T-cell (primary cell): ENCODE results near the gene CA10. TPM values are rescaled to one million over a fixed set of nuclear protein-coding genes. Genes with fewer than 3 reads are reported as not detected.

Experiments
- ATAC-seq, 4 experiments: fragments of 200-7000 bp in 3 of 4; fragments of 150-1000 bp in 1 of 4; cut with Tn5 transposase; replicated peaks in 1 of 4; 1 replicate in 3 of 4; 2 replicates in 1 of 4; pipeline ENCODE4 v1.10.0; 2021; ENCODE audit warnings: moderate library complexity in 3 of 4, mild to moderate bottlenecking in 2 of 4, moderate number of reproducible peaks in 1 of 4
- CTCF ChIA-PET, 2 donors: fragments of 300-600 bp; sonication (Branson Sonifier 250); formaldehyde crosslinking; loops; one replicate each; lab custom pipeline; 2022; ENCODE audit warnings: antibody characterized with exemption in 2 of 2; lab: Charles Lee
- POLR2A ChIA-PET, 2 donors: fragments of 300-600 bp; sonication (Branson Sonifier 250); formaldehyde crosslinking; loops; one replicate each; lab custom pipeline; 2022; ENCODE audit warnings: antibody characterized with exemption in 2 of 2; lab: Charles Lee
- DNase-seq, 35 experiments: peaks; one replicate each; pipeline versions ENCODE4 v3.0.0 to v3.0.0-alpha.2; 2013 to 2023
- H3K27ac ChIP-seq: one replicate; pipeline ENCODE4 v1.5.1; 2013; ENCODE audit warnings: low read length
- H3K27me3 ChIP-seq, 2 experiments: replicated peaks in 1 of 2; 1 replicate in 1 of 2; 2 replicates in 1 of 2; pipeline versions ENCODE4 v1.6.1 to v1.7.0; 2013; ENCODE audit warnings: low read length in 1 of 2, mixed read lengths in 1 of 2; ENCODE audit not compliant: control insufficient read depth in 2 of 2, insufficient read depth in 2 of 2; ENCODE audit errors: extremely low read depth in 1 of 2
- H3K36me3 ChIP-seq, 2 donors: 1 replicate in 1 of 2; 2 replicates in 1 of 2; pipeline versions ENCODE4 v1.6.1 to v1.7.0; 2013; ENCODE audit warnings: low read length in 1 of 2; ENCODE audit not compliant: control insufficient read depth in 2 of 2, insufficient read depth in 1 of 2; ENCODE audit errors: extremely low read depth in 1 of 2
- H3K4me1 ChIP-seq, 2 experiments: 1 replicate in 1 of 2; 2 replicates in 1 of 2; pipeline versions ENCODE4 v1.6.1 to v1.7.0; 2013; ENCODE audit warnings: low read length in 2 of 2, mixed read lengths in 1 of 2; ENCODE audit not compliant: insufficient read depth in 2 of 2, control insufficient read depth in 1 of 2; ENCODE audit errors: extremely low read depth in 1 of 2
- H3K4me3 ChIP-seq, 2 donors: 1 replicate in 1 of 2; 2 replicates in 1 of 2; pipeline versions ENCODE4 v1.5.1 to v1.7.0; 2013; ENCODE audit warnings: mild to moderate bottlenecking in 2 of 2, low read length in 1 of 2, moderate library complexity in 1 of 2; ENCODE audit not compliant: control insufficient read depth in 1 of 2; ENCODE audit errors: extremely low read depth in 1 of 2
- H3K9me3 ChIP-seq: 2 replicates; pipeline ENCODE4 v1.7.0; 2013
- H3K27ac Mint-ChIP-seq, 2 donors: one replicate each; pipeline ENCODE4 v1.8.0; 2020 to 2021; ENCODE audit warnings: mild to moderate bottlenecking in 2 of 2, mixed read lengths in 2 of 2
- H3K27me3 Mint-ChIP-seq, 2 donors: one replicate each; pipeline ENCODE4 v1.8.0; 2021 to 2022; ENCODE audit warnings: mixed read lengths in 2 of 2
- H3K36me3 Mint-ChIP-seq: one replicate; pipeline ENCODE4 v1.8.0; 2021; ENCODE audit warnings: mixed read lengths
- H3K4me1 Mint-ChIP-seq, 3 donors: one replicate each; pipeline ENCODE4 v1.8.0; 2020 to 2022; ENCODE audit warnings: mixed read lengths in 3 of 3, mild to moderate bottlenecking in 1 of 3
- H3K4me3 Mint-ChIP-seq, 3 donors: one replicate each; pipeline ENCODE4 v1.8.0; 2020 to 2022; ENCODE audit warnings: mild to moderate bottlenecking in 3 of 3, mixed read lengths in 3 of 3, moderate library complexity in 3 of 3
- H3K9me3 Mint-ChIP-seq, 3 donors: one replicate each; pipeline ENCODE4 v1.8.0; 2020 to 2022; ENCODE audit warnings: mixed read lengths in 3 of 3
- WGBS: methylation state at CpG from one replicate; pipeline ENCODE4 v1.1.5; 2013; ENCODE audit warnings: missing lambda C conversion rate; ENCODE audit not compliant: insufficient coverage; 5-methylcytosine and 5-hydroxymethylcytosine counted together
- total RNA-seq, 35 experiments: library from RNA in 6 of 35; stranded (reverse) in 6 of 35; fragments of 120-200 nt in 1 of 35; gene quantifications; one replicate each; pipeline versions ENCODE4 v1.2.1 to v1.2.4 and lab custom pipeline; 2013 to 2026

CA10 gene
- total RNA-seq, 5 donors from 2014 or later (not counting 1 experiment from before 2014, with no cell fraction given): 0.30 TPM; not detected in 4

DNA sequence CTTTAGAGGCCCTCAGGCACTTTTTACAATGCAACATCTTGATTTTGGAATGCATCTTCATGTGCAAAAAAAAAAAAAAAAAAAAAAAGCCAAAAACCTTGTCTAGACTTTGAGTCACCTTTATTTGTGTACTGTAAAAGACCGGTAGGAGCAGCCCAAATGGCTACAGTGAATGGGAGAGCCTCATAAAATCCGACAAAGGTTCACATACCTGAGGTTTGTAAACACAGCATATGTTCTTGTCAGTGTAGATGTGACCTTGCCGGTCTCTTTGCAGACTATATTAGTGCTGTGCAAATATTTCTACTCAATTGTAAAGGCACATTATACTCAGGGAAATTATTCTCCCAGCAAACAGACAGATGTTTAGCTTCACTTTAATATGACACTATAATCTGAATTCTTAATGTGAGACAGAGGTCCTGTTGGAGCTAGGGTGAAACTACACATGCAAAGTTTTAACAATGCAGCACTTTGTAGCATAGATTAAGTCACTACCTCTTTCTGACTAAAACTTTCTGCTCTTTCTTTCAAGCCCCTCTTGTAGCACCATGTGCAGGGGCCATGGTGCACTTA is 211.3 kb downstream of the CA10 start:
- no peak overlapping the region for H3K4me3 ChIP-seq
- Mint-ChIP-seq H3K27ac (no peak overlapping the region), H3K4me3 (no peak overlapping the region), H3K27me3 (peaks cover 7 to 19% of the 10 kb centered on the region in 2 donors), H3K36me3 (no peaks in the 10 kb centered on the region), H3K4me1 (no peaks in the 10 kb centered on the region), H3K9me3 (peaks cover 0 to 5% (median 4%) of the 10 kb centered on the region in 3 donors)
- ATAC-seq: no peak
- 83% methylated on average over 1 of the region's 3 CpGs for WGBS
- H3K27ac ChIP-seq: no peak overlapping the region
- no peaks in the 10 kb centered on the region for H3K36me3 ChIP-seq
- no peaks in the 10 kb centered on the region for H3K9me3 ChIP-seq
- POLR2A ChIA-PET: no interaction called here
- H3K27me3 ChIP-seq: no peaks in the 10 kb centered on the region
- no peaks in the 10 kb centered on the region for H3K4me1 ChIP-seq
- DNase-seq: no peak
- CTCF ChIA-PET: no interaction called here

- ATAC-seq (no peak), DNase-seq (no peak)
- Mint-ChIP-seq H3K9me3 (peaks cover 0 to 5% (median 3%) of the 10 kb centered on the region in 3 donors), H3K27me3 (peaks cover 7 to 19% of the 10 kb centered on the region in 2 donors), H3K27ac (no peak overlapping the region), H3K36me3 (no peaks in the 10 kb centered on the region), H3K4me3 (no peak overlapping the region), H3K4me1 (no peaks in the 10 kb centered on the region)
- no peak overlapping the region for H3K27ac ChIP-seq
- H3K9me3 ChIP-seq: no peaks in the 10 kb centered on the region
- no peak overlapping the region for H3K4me3 ChIP-seq
- WGBS: 78% methylated on average over 1 of the region's 2 CpGs
- no peaks in the 10 kb centered on the region for H3K27me3 ChIP-seq
- no peaks in the 10 kb centered on the region for H3K36me3 ChIP-seq
- CTCF ChIA-PET: no interaction called here
- no peaks in the 10 kb centered on the region for H3K4me1 ChIP-seq
- POLR2A ChIA-PET: no interaction called here
These were observed 212.2 kb downstream of the CA10 start for GRCh38 chr17:51946311-51946710.

GRCh38 chr17:51941272-51941671 is 217.2 kb downstream of the CA10 start:
- Mint-ChIP-seq H3K9me3 (peaks cover 0 to 4% (median 0%) of the 10 kb centered on the region in 3 donors), H3K27ac (no peak overlapping the region), H3K4me1 (no peaks in the 10 kb centered on the region), H3K36me3 (no peaks in the 10 kb centered on the region), H3K4me3 (no peak overlapping the region), H3K27me3 (peaks cover 5 to 10% of the 10 kb centered on the region in 2 donors)
- Histone ChIP-seq H3K9me3 (no peaks in the 10 kb centered on the region), H3K4me3 (no peak overlapping the region), H3K36me3 (no peaks in the 10 kb centered on the region), H3K27ac (no peak overlapping the region), H3K4me1 (no peaks in the 10 kb centered on the region), H3K27me3 (no peaks in the 10 kb centered on the region)
- ChIA-PET POLR2A (no interaction called here), CTCF (no interaction called here)
- ATAC-seq (no peak), DNase-seq (no peak)
- 31% methylated on average over 3 of the region's 3 CpGs for WGBS

DNA sequence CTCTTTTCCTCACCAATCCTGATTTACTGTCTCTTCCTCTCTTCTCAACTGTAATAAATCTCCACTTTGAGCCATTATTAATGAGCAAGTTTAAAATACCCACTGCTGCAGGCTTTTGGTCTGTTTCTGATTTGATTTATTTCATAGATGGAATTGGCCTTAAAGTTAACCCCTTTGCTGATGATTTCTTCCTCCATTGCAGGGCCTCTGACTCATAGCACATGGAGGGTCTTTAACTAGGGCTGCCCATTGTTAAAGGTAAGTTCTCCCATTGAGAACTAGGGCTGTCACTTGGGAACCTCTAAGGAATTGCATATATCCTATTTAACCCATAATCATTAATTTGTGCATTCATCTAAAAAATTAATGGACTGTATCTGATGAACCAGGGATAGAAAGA is 221.2 kb downstream of the CA10 start:
- no peak for DNase-seq
- Mint-ChIP-seq H3K36me3 (no peaks in the 10 kb centered on the region), H3K9me3 (peaks cover 0 to 8% (median 0%) of the 10 kb centered on the region in 3 donors), H3K27ac (no peak overlapping the region), H3K4me3 (no peak overlapping the region), H3K4me1 (no peaks in the 10 kb centered on the region), H3K27me3 (peaks cover 3 to 9% of the 10 kb centered on the region in 2 donors)
- Histone ChIP-seq H3K4me1 (no peaks in the 10 kb centered on the region), H3K27me3 (no peaks in the 10 kb centered on the region), H3K9me3 (no peaks in the 10 kb centered on the region), H3K36me3 (no peaks in the 10 kb centered on the region), H3K27ac (no peak overlapping the region), H3K4me3 (no peak overlapping the region)
- CTCF ChIA-PET: no interaction called here
- ATAC-seq: no peak
- POLR2A ChIA-PET: no interaction called here

GRCh38 chr17:51935477-51935876 is 223.0 kb downstream of the CA10 start:
- ChIA-PET POLR2A (no interaction called here), CTCF (no interaction called here)
- no peak overlapping the region for H3K4me3 ChIP-seq
- no peaks in the 10 kb centered on the region for H3K9me3 ChIP-seq
- Mint-ChIP-seq H3K27me3 (peaks cover 2 to 9% of the 10 kb centered on the region in 2 donors), H3K36me3 (no peaks in the 10 kb centered on the region), H3K4me1 (no peaks in the 10 kb centered on the region), H3K27ac (no peak overlapping the region), H3K4me3 (no peak overlapping the region), H3K9me3 (peaks cover 0 to 8% (median 6%) of the 10 kb centered on the region in 3 donors)
- DNase-seq (no peak), ATAC-seq (no peak)
- no peaks in the 10 kb centered on the region for H3K27me3 ChIP-seq
- no peaks in the 10 kb centered on the region for H3K36me3 ChIP-seq
- 53% methylated on average over 3 of the region's 3 CpGs for WGBS
- H3K27ac ChIP-seq: no peak overlapping the region
- no peaks in the 10 kb centered on the region for H3K4me1 ChIP-seq

- H3K27ac Mint-ChIP-seq: no peak overlapping the region
- H3K9me3 ChIP-seq: no peaks in the 10 kb centered on the region
- no peak overlapping the region for H3K4me3 Mint-ChIP-seq
- H3K9me3 Mint-ChIP-seq: peaks cover 0 to 6% (median 5%) of the 10 kb centered on the region in 3 donors
- H3K4me3 ChIP-seq: no peak overlapping the region
- CTCF ChIA-PET: no interaction called here
- no peaks in the 10 kb centered on the region for H3K36me3 ChIP-seq
- no peaks in the 10 kb centered on the region for H3K36me3 Mint-ChIP-seq
- no peak for DNase-seq
- H3K4me1 Mint-ChIP-seq: no peaks in the 10 kb centered on the region
- no peak for ATAC-seq
- POLR2A ChIA-PET: no interaction called here
- H3K4me1 ChIP-seq: no peaks in the 10 kb centered on the region
- H3K27ac ChIP-seq: no peak overlapping the region
- WGBS: 93% methylated on average over 5 of the region's 7 CpGs
- no peaks in the 10 kb centered on the region for H3K27me3 ChIP-seq
- peaks cover 0 to 10% of the 10 kb centered on the region in 2 donors for H3K27me3 Mint-ChIP-seq
These were observed 224.9 kb downstream of the CA10 start for GRCh38 chr17:51933647-51934046.

- Histone ChIP-seq H3K27me3 (no peaks in the 10 kb centered on the region), H3K9me3 (no peaks in the 10 kb centered on the region), H3K36me3 (no peaks in the 10 kb centered on the region), H3K4me1 (no peaks in the 10 kb centered on the region), H3K27ac (no peak overlapping the region), H3K4me3 (no peak overlapping the region)
- ATAC-seq (no peak), DNase-seq (no peak)
- Mint-ChIP-seq H3K27ac (no peak overlapping the region), H3K36me3 (no peaks in the 10 kb centered on the region), H3K27me3 (peaks cover 4 to 8% of the 10 kb centered on the region in 2 donors), H3K4me3 (no peak overlapping the region), H3K9me3 (peaks cover 0 to 3% (median 0%) of the 10 kb centered on the region in 3 donors), H3K4me1 (no peaks in the 10 kb centered on the region)
- ChIA-PET POLR2A (no interaction called here), CTCF (no interaction called here)
- 100% methylated on average over 1 of the region's 4 CpGs for WGBS
These were observed 232.1 kb downstream of the CA10 start for GRCh38 chr17:51926448-51926847.
